Kidney capillary endothelial cell (primary cell): ENCODE measurements around the gene CCDC86.

ENCODE experiments used
- DNase-seq: peaks from one replicate; pipeline ENCODE4 v3.0.0-alpha.2; 2018; ENCODE audit warnings: low spot score

The CCDC86 gene

DNA sequence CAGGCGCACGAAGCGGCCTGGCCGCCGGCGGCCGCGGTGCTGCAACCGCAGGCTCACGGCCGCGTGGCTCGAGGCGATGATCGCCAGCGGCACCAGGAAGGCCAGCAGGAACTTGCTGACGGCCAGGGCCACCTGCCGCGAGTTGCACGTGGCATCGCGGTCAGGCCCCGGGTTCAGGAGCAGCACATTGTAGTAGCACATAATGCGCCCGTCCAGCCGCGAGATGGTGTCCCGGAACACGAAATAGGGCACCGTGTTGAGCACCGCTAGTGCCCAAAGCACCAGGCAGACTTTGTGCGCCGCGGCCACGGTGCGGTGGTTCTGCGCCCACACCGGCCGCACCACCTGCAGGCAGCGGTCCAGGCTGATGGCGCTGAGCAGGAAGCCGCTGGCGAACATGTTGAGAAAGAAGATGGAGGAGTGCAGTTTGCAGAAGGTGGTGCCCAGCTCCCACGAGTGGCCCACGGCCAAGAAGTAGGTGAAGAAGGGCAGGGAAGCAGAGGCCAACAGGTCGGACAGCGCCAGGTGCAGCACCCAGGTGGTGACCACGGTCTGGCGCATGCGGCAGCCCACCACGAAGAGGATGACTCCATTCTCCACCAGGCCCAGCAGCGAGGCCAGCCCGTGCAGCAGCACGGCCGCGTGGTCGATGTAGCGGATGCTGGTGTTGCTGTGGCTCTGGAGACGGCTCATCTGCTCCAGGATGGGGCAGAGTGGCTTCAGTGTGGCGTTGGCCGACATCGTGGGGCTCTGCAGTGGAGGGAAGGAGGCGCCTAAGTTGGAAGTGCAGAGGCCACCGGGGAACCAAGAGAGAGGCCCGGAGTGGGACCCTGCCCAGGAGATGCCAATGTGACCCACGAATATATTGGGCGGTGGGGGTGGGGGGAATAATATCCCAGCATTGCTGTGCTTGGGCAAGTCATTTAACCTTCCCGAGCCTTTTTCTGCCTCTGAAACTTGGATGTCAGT lies 11.4 kb downstream of the CCDC86 start:
- no peak for DNase-seq

DNA sequence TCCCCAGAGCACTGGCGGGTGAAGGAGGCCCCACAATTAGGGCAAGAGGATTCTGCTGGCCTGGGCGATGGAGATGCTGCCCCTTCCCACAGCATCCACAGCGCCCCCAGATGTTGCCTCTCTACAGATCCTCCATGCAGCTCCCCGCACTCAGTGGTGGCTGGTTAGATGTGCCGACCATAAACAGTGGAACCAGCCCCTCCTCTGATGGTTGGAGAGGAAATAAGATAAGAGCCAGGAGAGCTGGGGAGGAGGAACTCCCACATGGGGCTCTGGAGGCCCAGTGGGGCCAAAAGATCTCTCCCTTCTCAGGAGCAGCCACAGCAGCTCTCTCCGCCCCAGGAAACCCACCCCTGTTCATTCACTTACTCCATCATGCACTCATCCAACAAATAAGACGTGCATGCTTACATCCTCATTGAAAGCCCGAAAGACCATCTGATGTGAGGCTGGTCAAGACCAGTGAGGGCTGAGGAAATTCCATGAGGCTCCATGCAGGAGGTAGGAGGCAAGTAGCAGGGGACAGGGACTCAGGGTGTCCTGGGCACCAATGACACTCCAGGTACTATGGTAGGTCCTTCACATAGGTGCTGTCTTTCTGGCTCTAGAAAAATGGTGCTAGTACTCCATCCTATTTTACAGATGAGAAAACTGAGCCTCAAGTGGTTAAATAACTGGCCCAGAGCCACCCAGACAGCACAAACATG lies 12.4 kb downstream of the CCDC86 start:
- no peak for DNase-seq

DNA sequence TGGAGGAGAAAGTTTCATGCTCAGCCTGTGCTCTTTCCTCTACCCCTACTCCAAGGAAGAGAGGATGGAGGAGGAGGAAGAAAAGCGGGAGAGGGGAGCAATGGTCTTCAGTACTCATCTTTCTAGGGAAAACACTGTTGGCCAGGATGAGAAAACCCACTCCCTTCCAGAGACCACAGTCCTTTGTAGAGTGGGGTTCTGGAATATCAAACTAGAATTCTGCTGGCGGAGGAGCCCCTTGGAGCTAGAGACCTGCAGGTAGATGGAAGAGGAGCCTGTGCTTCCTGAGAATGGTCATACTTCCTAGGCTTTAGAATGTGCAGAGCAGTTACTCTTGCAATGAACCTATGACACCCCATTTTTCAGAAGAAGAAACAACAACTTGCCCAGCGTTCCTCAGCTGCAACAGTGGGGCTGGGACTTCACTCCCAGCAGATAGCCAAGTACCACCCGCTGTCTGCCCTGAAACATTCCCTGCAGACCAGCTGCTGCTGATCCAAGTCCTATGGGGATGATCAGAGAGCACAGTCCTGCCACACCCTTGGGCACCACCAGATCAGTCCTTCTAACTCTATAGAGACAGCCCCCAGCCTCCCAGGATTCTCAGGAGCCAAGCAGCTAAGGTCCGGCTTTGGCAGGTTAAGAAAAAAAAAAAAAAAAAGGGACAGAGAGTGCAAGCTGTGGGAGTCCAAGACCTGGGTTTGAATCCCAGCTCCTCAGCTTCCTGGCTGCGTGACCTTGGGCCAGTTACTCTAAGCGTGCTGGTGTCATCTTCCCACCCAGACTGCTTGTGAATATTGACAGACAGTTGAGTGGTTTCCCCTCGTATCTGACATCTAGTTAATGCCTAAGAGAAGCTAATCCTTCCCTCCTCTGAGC lies 13.2 kb downstream of the CCDC86 start:
- no peak for DNase-seq

DNA sequence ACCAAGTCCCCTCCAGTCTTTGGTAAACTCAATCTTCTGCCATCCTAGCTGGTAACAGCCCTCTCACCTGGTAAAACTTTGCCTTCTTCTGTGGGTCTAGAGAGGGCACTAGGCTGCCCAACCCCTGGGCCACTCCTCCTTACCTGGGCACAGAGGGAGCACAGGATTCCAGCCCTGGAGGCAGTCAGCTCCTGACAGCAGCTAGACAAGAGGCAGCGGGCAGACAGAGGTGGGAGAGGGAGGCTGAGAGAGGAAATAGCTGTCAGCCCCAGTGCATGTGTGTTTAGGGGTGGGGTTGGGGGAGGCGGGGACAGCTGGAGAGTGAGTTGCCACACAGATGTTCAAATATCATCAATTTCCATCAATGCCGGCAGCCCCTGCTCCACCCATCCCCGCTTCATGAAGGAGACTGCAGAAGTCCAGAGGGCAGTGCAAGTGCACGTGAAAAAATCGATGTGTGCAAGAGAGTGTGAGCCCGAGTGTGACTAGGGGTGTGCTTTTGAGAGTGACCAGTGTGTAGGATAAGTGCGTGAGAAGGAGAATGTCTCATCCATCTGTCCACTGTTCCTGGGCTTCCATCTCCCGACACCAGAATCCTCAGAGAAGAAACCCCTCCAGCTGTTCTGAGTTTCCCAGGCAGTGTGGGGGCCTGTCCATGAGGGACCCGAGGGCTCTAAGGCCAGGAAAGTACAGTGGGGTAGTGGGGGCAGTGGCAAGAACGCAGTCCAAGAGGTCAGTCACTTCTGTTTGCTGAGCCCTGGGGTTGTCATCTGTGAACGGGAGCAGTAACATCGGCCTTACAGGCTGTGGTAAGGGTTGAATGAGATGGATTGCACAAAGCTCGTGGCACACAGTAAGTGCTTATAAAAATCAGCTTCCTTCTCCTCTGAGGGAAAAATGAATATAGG lies 14.1 kb downstream of the CCDC86 start, which contains the start of gene PTGDR2:
PTGDR2 (minus strand) TSS at position 225 of the 908 bp plus-strand sequence. CDS start 2,228 bp downstream, outside the sequence.
- no peak for DNase-seq

DNA sequence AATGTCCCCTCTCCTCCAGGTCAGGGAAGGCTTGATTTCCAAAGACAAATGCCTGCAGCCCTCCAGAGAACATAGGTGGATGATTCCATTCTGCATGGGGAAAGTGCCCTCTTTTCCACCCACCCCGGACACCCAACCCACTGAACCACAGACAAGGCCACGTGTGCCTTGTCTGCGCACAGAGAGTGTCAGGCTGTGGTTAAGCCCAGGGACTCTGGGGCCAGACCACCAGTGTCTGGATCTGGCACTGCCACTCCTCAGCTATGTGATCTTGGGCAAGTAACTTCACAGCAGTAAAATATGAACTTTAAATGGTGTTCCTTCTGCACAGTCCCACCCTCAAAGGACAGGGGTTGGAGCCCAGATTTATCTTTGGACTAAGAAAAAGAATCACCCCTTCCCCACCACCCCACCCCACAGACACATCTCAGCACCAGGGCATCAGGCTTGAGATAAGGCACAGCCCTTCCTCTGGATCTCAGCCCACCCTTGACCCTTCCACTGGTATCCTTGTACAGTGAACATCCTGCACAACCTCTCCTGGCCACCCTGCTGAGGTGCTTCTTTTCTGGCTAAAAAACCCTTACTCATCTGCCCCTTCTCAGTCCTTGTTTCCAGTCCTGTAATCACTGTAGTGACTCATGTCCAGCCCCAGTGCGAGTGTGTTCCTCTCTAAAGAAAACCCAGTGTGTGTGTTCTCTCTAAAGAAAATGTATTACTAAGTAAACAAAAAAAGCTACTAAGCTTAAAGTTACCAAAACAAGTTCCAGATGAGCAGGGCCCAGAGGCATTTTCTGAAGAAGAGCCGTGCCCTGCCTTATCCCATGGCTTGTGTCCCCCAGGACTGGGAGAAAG lies 15.7 kb downstream of the CCDC86 start:
- no peak for DNase-seq

DNA sequence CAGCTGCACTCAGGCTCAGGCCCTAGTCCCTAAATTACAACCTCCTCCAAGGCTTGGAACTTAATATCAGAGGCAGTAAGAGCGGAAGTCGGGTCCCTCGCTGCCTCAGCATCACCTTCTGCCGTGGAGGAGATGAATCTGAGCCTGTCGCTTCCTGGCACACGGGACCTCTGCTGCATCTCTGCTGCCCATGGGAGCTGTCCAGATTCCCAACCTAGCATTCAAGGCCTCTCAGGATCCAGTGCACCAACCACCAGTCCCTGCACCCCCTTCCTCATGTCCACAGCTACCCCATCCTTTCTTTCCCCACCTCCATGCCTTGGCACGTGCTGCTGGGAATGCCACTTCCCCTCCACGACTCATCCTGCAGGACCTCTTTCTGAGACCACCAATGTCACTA lies 16.3 kb downstream of the CCDC86 start:
- no peak for DNase-seq

DNA sequence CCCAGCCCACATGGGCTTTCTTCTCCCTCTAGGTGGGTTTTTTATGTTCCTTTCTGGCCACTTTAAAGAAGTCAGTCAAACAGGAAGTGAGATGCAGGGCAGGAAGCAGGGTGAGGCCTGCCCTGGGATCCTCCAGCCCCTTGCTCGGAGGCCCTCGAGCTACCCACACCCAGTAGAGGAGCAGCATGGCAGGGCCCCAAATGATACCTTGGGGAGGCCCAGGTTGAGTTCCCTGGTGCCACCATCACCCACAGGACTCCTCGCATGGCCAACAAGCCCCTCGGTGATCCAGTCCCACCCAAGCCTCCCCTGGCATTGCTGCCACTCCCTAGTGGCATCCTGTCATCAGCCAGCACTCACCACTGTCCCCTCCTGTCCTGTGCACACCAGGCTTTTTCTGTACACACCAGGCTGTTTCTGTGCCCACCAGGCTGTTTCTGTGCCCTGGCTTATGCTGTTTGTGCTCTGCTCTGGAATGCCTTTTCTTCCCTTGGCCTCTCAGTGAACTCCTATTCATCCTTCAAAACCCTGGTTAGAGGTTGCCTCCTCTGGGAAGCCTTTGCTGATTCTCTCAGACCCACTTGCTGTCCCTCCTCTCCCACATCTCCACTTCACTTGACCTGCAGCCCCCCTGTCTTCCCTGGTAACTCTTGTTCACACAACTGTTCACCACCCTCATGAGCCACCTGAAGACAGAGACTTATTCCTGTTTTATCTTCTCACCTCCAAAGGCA lies 17.0 kb downstream of the CCDC86 start:
- DNase-seq, result no peak

DNA sequence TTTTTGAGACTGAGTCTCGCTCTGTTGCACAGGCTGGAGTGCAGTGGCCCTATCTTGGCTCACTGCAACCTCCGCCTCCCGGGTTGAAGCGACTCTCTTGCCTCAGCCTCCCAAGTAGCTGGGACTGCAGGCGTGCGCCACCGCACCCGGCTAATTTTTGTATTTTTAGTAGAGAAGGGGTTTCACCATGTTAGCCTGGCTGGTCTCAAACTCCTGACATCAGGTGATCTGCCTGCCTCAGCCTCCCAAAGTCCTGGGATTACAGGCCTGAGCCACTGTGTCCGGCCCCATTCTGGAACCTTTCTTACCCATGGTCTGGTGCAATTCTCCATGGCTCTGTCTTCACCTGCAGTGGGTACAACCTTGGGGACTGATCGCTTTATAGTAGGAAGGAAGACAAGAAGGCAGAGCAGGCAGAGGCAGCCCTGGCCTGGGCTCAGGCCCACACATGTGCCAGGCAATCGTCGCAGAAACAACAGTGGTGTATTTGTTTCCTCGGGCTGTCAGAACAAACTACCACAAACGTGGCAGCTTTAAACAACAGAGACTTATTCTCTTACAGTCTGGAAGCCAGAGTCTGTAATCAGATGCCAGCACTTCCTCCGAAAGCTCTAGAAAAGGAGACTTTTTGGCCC lies 17.8 kb downstream of the CCDC86 start:
- no peak for DNase-seq

DNA sequence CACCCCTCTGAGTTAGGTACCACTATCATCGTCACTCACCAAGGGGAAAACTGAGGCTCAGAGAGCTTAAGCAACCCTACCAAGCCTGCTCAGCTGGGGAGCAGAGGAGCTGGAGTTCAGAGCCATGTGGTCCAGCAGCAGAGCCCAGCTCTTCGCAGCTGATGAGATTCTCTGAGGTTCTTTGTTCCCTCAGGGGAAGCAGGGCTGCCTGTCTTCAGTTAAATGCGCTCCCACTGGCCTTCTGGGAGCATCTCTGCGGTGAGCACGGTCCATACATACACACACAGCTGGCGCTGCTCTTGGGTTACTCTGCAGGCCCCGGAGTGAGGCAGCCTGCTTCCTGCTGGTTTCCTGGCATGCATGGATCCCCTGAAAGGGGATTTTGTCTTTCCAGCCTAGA lies 19.0 kb downstream of the CCDC86 start:
- DNase-seq, result no peak

DNA sequence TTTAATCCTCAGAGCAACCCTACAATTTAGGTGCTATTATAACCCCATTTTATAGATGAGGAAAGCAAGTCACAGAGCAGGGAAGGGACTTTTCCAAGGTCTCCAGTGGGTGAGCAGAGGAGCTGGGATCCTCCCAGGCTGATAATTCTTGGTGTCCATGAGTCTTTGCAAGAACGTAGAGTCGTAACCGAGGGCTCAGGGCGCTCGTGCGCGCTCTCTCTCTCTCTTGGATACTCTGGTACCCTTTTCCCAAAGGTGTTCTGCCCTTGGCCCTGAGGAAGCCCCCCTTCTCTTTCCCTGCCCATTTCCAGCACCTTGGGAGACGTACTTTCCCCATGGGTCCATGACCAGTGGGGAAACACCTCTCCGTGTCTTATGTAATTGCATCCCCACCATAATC lies 20.3 kb downstream of the CCDC86 start:
- no peak for DNase-seq

DNA sequence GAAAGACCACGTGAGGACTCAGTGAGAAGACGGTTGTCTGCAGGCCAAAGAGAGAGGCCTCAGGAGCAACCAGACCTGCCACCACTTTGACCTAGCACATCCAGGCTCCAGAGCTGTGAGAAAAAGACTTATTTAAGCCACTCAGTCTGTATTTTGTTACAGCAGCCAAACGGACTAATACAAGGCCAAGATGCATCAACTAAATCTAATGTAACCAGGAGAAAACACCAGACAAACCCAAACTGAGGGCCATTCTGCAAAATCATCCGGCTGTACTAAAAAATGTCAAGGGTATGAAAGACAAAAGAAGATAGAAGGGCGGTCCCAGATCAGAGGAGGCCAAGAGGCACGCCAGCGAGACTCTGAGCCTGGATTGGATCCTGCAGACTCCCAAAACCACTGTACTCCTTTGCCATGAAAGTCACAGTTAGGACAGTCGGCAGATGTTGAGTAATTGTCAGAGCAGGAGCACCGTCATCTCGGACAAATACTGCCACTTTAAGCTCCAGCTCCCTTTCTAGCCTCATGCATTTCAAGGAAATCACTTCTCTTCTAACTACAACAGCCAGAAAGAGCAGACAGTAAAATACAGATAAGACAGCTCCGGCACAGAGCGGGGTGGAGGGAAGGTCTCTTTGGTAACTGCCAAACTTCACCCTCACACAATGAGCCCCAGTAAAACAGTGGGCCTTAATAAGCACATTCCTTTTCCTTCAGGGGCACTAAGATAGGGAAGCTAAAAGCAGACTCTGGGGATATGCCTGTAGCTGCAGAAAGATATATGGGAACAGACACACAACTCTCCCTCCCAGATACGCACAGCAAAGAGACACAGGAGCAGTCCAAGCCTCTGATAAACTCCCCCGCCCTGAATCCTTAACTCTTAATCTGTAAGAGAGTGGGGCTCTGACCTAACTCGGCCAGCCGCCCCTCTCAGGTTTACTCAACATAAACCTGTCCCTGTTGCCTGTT lies 21.9 kb downstream of the CCDC86 start:
- DNase-seq, result no peak

DNA sequence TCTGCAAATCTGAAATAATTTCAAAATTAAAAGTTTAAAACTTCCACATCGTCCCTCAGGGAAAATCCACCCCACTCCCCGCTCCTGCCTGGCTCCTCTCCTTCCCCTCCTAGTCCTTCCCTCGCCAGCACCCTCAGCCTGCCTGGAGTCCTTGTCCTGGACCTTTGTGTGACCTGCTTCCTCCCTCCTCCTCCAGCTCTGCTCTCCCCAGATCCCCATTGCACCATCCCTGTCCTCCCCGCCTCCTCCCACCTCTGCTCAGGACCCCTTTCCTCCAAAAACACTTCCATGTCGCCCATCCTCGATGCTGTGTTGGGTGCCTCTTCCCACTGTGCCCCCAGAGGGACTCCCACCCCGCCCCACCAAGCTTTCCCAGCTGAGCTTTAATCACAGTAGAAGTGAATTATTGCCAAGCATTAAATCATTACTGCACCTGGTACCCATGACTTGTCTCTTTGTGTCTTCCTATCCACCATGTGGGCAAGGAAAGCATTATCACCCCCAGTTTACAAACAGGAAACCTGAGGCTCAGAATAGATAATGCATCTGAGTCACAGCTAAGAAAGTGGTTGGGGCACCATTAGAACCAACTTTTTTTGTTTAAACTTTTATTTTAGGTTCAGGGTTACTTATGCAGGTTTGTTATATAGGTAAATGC lies 23.1 kb downstream of the CCDC86 start:
- no peak for DNase-seq

DNA sequence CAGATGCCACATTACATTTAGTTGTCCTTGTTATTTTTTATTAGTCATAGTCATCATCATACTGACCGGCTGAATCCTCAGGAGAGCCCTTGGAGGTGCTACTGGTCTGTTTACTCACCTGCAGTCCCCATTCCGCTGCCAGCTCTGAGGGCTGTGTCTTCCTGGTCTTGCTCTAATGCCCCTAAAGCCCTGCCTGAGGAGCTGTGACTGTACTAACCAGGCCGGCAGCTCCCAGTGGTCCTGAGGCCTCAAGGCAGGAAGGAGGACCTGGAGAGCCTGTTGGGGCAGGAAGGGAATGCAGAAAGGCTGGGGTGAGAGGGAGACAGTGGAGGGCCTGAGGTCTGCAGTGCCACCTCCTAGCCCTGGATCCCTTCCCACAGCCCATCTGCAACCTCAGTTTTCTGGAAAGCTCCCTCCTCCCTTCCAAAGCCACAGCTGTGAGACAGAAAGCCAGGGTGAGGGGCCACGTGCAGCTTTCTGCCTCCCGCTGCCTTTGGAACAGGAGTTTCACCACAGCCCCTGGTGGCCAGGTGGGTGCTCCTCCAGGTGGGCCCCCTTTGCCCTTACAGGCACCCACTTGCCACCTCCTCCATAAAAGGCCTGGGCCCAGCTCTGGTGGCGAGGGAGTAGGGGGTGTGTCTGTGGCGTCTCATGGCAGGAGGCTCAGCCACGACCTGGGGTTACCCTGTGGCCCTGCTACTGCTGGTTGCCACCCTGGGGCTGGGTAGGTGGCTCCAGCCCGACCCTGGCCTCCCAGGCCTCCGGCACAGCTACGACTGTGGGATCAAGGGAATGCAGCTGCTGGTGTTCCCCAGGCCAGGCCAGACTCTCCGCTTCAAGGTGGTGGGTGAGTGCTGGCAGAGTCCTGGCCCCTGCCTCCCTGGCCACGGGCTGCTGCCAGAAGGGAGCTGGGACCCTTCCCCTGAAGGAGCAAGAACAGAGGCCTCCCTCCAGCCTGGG lies 25.3 kb downstream of the CCDC86 start, which contains the start of gene ZP1:
ZP1 (plus strand) TSS at position 632 of the 960 bp plus-strand sequence; CDS start at position 652, 20 bp downstream.
- DNase-seq, result no peak

DNA sequence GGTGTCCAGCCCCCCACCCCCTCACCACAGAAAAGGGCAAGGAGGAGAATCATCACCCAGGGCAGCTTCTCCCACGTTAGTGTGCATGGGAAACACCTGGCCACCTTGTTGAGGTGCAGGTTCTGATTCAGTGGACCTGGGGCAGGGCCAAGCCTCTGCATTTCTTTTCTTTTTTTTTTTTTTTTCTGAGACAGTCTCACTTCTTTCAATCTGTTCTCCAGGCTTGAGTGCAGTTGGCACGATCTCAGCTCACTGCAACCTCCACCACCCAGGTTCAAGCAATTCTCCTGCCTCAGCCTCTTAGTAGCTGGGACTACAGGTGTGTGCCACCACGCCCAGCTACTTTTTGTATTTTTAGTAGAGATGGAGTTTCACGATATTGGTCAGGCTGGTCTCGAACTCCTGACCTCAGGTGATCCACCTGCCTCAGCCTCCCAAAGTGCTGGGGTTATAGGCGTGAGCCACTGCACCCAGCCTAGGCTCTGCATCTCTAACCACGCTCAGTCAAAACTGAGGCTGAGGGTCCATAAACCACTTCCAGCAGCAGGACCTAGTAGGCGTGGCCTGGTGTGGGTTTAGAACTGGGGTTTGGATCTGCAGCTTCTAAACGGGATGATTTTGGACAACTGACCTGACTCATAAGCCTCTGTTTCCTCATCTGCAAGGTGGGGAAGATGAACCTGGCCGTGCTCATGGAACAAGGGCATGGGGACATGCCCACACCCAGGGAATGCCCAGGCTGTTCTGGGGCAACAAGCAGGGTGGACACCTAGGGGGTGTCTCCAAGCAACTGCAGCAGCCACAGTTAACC lies 26.2 kb downstream of the CCDC86 start:
- no peak for DNase-seq
